ENCODE measurements around the gene PDCD2L.
"Not testable (repeated sequence)": the region's sequence is repeated elsewhere in the genome, so short reads cannot be mapped to it uniquely, and the experiment has no call there.

PDCD2L gene

GRCh38 chr19:34426096-34426661 is 22.0 kb downstream of the PDCD2L start:
- DNase-seq: no peak

GRCh38 chr19:34428549-34429285 is 24.5 kb downstream of the PDCD2L start:
- no peak for DNase-seq

- no peak for DNase-seq
Observed at GRCh38 chr19:34429553-34429952, 25.4 kb downstream of the PDCD2L start.

- peak; percentile 46 for DNase-seq
Observed at GRCh38 chr19:34430738-34431625, 26.8 kb downstream of the PDCD2L start.

GRCh38 chr19:34431681-34432402 is 27.6 kb downstream of the PDCD2L start:
- DNase-seq: no peak

- no peak for DNase-seq
Observed at GRCh38 chr19:34432797-34433196, 28.6 kb downstream of the PDCD2L start.

- no peak for DNase-seq
Observed at GRCh38 chr19:34436716-34437115, 32.5 kb downstream of the PDCD2L start.

GRCh38 chr19:34448191-34448590 is 44.0 kb downstream of the PDCD2L start:
- DNase-seq: no peak

GRCh38 chr19:34452723-34453122 is 48.5 kb downstream of the PDCD2L start:
- no peak for DNase-seq

- DNase-seq: no peak
Observed at GRCh38 chr19:34454091-34454490, 49.9 kb downstream of the PDCD2L start.

- DNase-seq: no peak
Observed at GRCh38 chr19:34454685-34455084, 50.5 kb downstream of the PDCD2L start.

- not testable (repeated sequence) for DNase-seq
Observed at GRCh38 chr19:34455783-34456480, 51.7 kb downstream of the PDCD2L start.

GRCh38 chr19:34457446-34457845 is 53.2 kb downstream of the PDCD2L start:
- no peak for DNase-seq

- no peak for DNase-seq
Observed at GRCh38 chr19:34458677-34459076, 54.5 kb downstream of the PDCD2L start.

GRCh38 chr19:34459614-34460013 is 55.4 kb downstream of the PDCD2L start:
- DNase-seq: no peak

- no peak for DNase-seq
Observed at GRCh38 chr19:34461375-34462100, 57.3 kb downstream of the PDCD2L start.

GRCh38 chr19:34464785-34465184 is 60.6 kb downstream of the PDCD2L start:
- DNase-seq: not testable (repeated sequence)

- DNase-seq: no peak
Observed at GRCh38 chr19:34468409-34468808, 64.2 kb downstream of the PDCD2L start.

GRCh38 chr19:34469026-34469425 is 64.8 kb downstream of the PDCD2L start:
- DNase-seq: not testable (repeated sequence)

- DNase-seq: no peak
Observed at GRCh38 chr19:34471906-34472700, 67.9 kb downstream of the PDCD2L start.

All from eye (tissue), 1 donor.